ENCODE results near the gene ANKS1A.

Gene ANKS1A

GRCh38 chr6:34901930-34902329 is 12.9 kb downstream of the ANKS1A start:
- ChIA-PET POLR2A (interaction anchor here (1.8 kb wide), 1 partner anchor 13 kb away, joined by 7 read pairs; the partner anchor contains the start of genes ANKS1A and TAF11), CTCF (interaction anchor here (0.6 kb wide), 1 partner anchor 324 kb away, joined by 3 read pairs; no protein-coding TSS in a partner anchor)
- Histone ChIP-seq H3K4me1 (ENCODE audit: control insufficient read depth, insufficient read depth, low read length) (peaks cover 2% of the 10 kb centered on the region; the same call in 1 of the 2 replicates), H3K4me3 (ENCODE audit: low read depth, low read length) (no peak overlapping the region), H3K9me3 (ENCODE audit: control insufficient read depth, insufficient read depth, low read depth, low read length) (no peaks in the 10 kb centered on the region), H3K27ac (ENCODE audit: extremely low read depth, low read depth, low read length) (no peak overlapping the region), H3K36me3 (ENCODE audit: control insufficient read depth in 2 of 2, insufficient read depth in 1 of 2, low read length in 2 of 2) (peaks cover 0 to 3% of the 10 kb centered on the region in 2 experiments; a peak in 1 of 3 replicates)
- no peak for TF ChIP-seq ZXDB (tag by site-specific recombination; IDR thresholded peaks at IDR 0.05)
- TF ChIP-seq ZNF571 (tag by site-specific recombination; IDR thresholded peaks at IDR 0.05): no peak
- TF ChIP-seq PRDM6 (tag by site-specific recombination; IDR thresholded peaks at IDR 0.05): no peak
- no peak for TF ChIP-seq ZNF221 (tag by site-specific recombination; IDR thresholded peaks at IDR 0.05; ENCODE audit: borderline replicate concordance)
- no peak for TF ChIP-seq ZBTB21 (tag by site-specific recombination; IDR thresholded peaks at IDR 0.05)
- TF ChIP-seq ZNF658 (tag by site-specific recombination; IDR thresholded peaks at IDR 0.05): no peak
- TF ChIP-seq ZNF514 (tag by site-specific recombination; IDR thresholded peaks at IDR 0.05): no peak
- no peak for TF ChIP-seq TSHZ1 (tag by site-specific recombination; IDR thresholded peaks at IDR 0.05; ENCODE audit: borderline replicate concordance)

- CTCF ChIA-PET: interaction anchor here (0.5 to 1.3 kb wide), 4 partner anchors 46 to 1137 kb away, joined by 3 to 4 read pairs (median 3); partner anchors contain the start of gene PPARD
- Histone ChIP-seq H3K9me3 (ENCODE audit: control insufficient read depth, insufficient read depth, low read depth, low read length) (no peaks in the 10 kb centered on the region), H3K4me1 (ENCODE audit: control insufficient read depth, insufficient read depth, low read length) (peaks cover 2% of the 10 kb centered on the region; the same call in 1 of the 2 replicates), H3K36me3 (ENCODE audit: control insufficient read depth in 2 of 2, insufficient read depth in 1 of 2, low read length in 2 of 2) (peaks cover 0 to 3% of the 10 kb centered on the region in 2 experiments; a peak in 1 of 3 replicates), H3K4me3 (ENCODE audit: low read depth, low read length) (no peak overlapping the region), H3K27ac (ENCODE audit: extremely low read depth, low read depth, low read length) (no peak overlapping the region)
- POLR2A ChIA-PET: interaction anchor here (0.6 to 1.5 kb wide), 3 partner anchors 16 to 354 kb away, joined by 3 to 5 read pairs (median 3); partner anchors contain the start of genes ANKS1A and ZNF76
- TF ChIP-seq ZNF433 (tag by site-specific recombination; IDR thresholded peaks at IDR 0.05; ENCODE audit: low read depth): no peak
- TF ChIP-seq SALL2 (tag by site-specific recombination; IDR thresholded peaks at IDR 0.05; ENCODE audit: borderline replicate concordance): no peak
- no peak for TF ChIP-seq ZNF514 (tag by site-specific recombination; IDR thresholded peaks at IDR 0.05)
- TF ChIP-seq ATF2 (tag by site-specific recombination; IDR thresholded peaks at IDR 0.05; ENCODE audit: low read depth): peak; percentile 78
- TF ChIP-seq ZNF133 (tag by site-specific recombination; IDR thresholded peaks at IDR 0.05): no peak
- no peak for TF ChIP-seq ZBTB49 (tag by site-specific recombination; IDR thresholded peaks at IDR 0.05; ENCODE audit: low read depth)
- TF ChIP-seq ZNF621 (tag by site-specific recombination; IDR thresholded peaks at IDR 0.05): no peak
- no peak for TF ChIP-seq ZNF692 (tag by site-specific recombination; IDR thresholded peaks at IDR 0.05)
- no peak for TF ChIP-seq ZNF791 (tag by site-specific recombination; IDR thresholded peaks at IDR 0.05)
- TF ChIP-seq ZNF837 (tag by site-specific recombination; IDR thresholded peaks at IDR 0.05): no peak
- no peak for TF ChIP-seq ZNF302 (tag by site-specific recombination; IDR thresholded peaks at IDR 0.05; ENCODE audit: low read depth)
- no peak for TF ChIP-seq KLF17 (tag by site-specific recombination; IDR thresholded peaks at IDR 0.05)
- TF ChIP-seq RBAK (tag by site-specific recombination; IDR thresholded peaks at IDR 0.05): no peak
- no peak for TF ChIP-seq ZNF223 (tag by site-specific recombination; IDR thresholded peaks at IDR 0.05)
- TF ChIP-seq ZNF404 (tag by site-specific recombination; IDR thresholded peaks at IDR 0.05): no peak
Observed at GRCh38 chr6:34904990-34905613, 16.0 kb downstream of the ANKS1A start.

Data from HEK293 (cell line).